GM19035 (cell line): ENCODE measurements around the gene DYNC1I1.

Source experiments
- ATAC-seq: cut with Tn5 transposase; IDR thresholded peaks from one replicate; pipeline ENCODE4 v1.9.1; 2021; ENCODE audit not compliant: unreplicated experiment

The DYNC1I1 gene

GRCh38 chr7:95772298-95772770 is at the start of gene DYNC1I1:
Gene DYNC1I1 (plus strand): TSS chr7:95772554. CDS start chr7:95804730, 32,176 bp downstream.
- peak; percentile 92 for ATAC-seq

- peak; percentile 61 for ATAC-seq
Measured at GRCh38 chr7:95723583-95724180, 48.7 kb upstream of the DYNC1I1 start.

- no peak for ATAC-seq
Measured at GRCh38 chr7:95725205-95725604, 47.1 kb upstream of the DYNC1I1 start.

GRCh38 chr7:95730493-95731280 is 41.7 kb upstream of the DYNC1I1 start:
- ATAC-seq, result no peak

DNA sequence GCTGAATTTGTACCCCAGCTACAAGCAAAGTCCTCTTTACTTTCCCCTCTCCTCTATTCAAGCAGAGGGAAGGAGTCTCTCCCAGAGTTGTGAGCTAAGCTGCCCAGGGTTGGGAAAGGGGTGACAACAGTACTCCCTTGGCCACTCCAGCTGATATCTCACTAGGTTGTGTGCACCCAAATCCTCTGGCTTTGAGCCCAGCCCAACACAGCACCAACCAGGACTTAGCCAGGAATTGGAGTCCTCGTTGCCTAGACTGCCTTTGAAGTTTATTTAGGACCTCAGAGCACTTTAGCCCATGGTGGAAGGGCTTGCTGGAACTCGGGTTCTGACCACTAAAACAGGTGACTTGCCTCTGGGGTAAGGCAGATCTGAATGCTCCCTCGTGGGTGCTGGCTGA is 35.7 kb upstream of the DYNC1I1 start:
- no peak for ATAC-seq

DNA sequence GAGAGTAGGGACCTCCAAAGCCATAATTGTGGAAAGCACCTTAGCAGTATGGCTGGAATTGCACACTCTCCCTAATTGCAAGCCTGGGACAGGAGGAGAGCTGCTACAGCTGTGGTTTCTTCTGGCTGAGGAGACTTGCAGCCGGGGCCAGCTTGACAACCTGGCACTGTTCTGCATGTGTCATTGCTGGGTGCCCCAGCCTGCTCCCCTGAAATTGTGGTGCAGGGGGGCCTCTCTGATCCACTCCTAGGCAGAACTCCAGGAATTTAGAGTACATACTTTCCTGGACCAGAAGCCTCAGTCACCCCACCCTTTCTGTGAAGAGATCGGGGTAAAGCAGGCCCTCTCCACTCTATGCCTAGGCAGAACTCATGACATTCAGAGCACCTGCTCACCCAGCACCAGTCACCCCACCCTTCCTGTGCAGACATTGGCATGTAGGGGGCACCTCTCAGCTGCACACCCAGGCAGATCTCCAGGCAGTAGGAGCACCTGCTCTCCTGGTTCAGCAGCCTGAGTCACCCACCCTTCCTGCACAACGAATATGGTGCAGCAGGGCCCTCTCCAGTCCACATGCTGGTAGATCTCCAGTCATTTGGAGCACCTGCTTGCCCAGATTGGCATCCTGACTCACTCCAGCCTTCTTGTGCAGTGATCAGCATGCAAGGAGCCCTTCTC is 34.4 kb upstream of the DYNC1I1 start:
- ATAC-seq, result no peak

DNA sequence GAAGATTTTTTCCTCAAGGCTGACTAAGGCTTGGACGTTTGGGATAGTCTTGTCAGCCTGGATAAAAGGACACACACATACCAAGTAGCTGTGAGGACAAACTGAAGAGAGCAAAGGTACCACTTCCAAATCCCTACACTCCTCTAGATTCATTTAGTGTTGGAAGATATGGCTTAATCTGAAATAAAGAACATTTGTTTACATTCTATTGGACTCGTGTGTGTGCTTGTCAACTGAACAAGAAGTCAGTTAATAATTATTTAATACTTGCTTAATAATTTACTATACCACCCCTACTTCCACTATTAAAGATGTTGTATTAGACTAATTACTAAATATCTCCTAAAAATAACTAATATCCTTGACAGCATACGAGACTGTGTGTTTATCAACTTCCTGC is 23.3 kb upstream of the DYNC1I1 start:
- no peak for ATAC-seq

DNA sequence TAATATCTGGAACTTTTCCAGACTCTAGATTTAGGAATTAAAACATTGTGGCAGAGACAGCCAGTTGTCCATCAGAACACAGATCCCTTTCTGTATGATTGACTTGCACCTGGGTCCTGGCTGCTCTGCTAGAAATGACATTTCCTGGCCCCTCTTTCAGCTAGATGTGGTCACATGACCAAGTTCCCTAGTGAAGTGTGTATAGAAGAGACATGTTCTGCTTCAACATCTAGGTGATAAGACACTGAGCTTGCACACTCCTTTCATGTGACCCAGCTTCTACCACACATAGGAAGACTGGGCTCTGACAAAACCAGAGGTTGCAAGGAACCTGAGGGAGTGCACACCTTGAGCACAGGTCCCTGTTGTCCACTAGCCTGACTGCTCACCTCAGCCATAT is 22.8 kb upstream of the DYNC1I1 start:
- no peak for ATAC-seq

- no peak for ATAC-seq
Measured at GRCh38 chr7:95753440-95753839, 18.9 kb upstream of the DYNC1I1 start.

DNA sequence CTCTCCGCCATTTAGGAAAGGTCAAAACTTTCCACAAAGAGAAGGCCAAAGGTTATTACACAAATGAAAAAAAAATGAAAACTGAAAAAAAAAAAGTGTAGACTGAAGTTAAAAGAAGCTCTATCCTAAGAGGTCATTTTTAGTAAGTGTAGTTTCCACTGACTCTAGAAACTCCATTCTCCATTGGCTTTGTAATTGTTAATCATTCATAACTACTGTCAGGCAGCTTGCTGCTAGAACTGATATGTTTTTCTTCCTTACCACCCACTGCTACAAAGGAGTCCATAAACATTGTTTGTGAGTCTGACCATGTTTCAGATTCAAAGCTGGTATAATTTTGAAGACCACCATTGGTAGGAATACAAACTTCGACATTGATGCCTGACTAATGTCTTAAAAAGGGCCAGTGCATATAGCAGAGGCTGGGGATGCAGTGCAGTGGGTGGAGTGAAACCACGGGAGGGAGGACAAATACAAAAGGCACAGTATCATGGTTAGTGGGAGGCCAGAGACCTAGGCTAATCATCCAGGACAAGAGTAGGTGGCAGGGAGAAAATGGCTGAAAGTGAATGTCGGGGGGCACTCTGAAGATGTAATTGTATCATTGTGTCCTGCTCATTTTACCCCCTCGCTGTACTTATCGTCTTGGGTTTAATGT is 16.9 kb upstream of the DYNC1I1 start:
- ATAC-seq, result no peak

DNA sequence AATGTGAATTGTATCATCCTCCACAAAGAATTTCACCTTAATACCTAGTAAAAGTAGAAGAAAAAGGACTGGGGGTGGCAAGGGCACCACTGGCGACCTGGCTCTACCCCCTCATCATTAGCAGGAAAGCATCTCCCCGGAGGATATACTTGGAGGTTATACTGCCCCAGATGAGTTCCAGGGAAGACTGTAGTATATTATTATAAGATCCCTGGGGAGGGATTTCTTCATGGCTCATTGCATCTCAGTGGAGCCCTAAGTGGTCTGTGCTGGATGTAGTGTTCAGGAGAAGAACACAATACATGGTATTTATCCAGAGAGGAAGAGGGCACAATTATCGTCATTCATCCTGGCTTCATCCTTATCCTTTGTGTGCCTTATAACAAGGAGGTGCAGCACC is 14.2 kb upstream of the DYNC1I1 start:
- no peak for ATAC-seq

DNA sequence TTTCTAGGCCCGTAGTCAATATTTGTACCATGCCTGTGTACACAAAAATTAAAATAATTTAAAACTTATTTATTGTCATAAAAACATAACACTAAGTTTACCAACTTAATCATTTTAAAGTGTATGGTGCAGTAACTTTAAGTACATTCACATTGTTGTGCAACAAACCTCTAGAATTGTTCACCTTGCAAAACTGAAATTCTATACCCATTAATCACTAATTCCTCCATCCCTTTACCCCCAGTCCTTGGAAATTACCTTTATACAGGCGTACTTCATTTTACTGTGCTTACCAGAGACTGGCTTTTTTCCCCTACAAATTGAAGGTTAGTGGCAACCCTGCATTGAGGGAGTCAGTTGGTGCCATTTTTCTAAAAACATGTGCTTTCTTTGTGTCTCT is 6.3 kb upstream of the DYNC1I1 start:
- ATAC-seq, result no peak

- no peak for ATAC-seq
Measured at GRCh38 chr7:95766657-95767056, 5.7 kb upstream of the DYNC1I1 start.

- ATAC-seq, result no peak
Measured at GRCh38 chr7:95772771-95773581, 622 bp downstream of the DYNC1I1 start.

- ATAC-seq, result no peak
Measured at GRCh38 chr7:95776561-95777185, 4.3 kb downstream of the DYNC1I1 start.

- ATAC-seq, result no peak
Measured at GRCh38 chr7:95777269-95777668, 4.9 kb downstream of the DYNC1I1 start.

DNA sequence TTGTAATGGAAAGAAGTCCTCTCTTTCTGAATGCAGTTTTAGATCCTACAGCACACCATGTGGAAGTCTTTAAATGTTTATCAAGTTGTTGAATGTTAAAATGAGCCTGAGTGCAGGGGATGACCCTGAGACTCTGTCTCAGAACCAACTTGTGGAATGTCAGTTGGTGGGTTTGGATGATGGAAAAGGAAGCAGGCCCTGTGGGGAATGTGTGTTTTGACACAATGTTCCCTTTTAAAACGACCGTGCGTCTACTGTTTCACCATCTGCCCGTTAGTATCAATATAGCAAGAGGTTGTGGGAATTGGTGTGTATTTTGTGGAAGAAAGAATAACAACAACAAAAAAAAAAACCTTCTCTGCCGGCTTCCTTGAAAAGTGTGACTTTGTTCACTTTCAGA is 8.3 kb downstream of the DYNC1I1 start:
- ATAC-seq, result no peak

GRCh38 chr7:95781961-95782586 is 9.7 kb downstream of the DYNC1I1 start:
- ATAC-seq, result no peak

GRCh38 chr7:95784796-95785195 is 12.4 kb downstream of the DYNC1I1 start:
- no peak for ATAC-seq

DNA sequence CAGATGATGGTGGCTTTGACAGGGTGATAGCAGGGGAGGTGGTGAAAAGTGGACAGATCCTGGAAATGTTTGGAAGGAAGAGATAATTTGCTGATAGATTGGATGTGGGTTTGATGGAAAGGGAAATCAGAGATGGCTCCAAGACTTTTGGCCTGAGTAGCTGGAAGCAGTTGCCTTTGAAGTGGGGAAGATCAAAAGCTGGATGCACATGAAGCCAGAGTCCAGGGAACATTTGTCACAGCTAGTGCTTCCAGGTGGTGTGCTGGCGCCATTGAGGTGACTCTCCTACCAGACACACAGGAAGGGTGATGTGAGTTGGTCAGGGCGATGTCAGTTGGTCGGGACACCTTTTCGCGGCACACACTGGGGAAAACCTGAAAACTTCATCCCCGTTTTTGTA is 15.9 kb downstream of the DYNC1I1 start:
- ATAC-seq, result no peak
